Type B pancreatic cell (in vitro differentiated cells): ENCODE data around the gene HYAL3. TPM values are rescaled to one million over a fixed set of nuclear protein-coding genes. Genes with fewer than 3 reads are reported as not detected.

Source experiments
- DNase-seq: peaks from one replicate; pipeline ENCODE4 v3.0.0; 2021; ENCODE audit warnings: mixed read lengths; ENCODE audit not compliant: unreplicated experiment; ENCODE audit errors: extremely low spot score
- H3K27ac Mint-ChIP-seq: 2 replicates; pipeline ENCODE4 v1.8.0; 2021; ENCODE audit warnings: mild to moderate bottlenecking, mixed read lengths
- H3K27me3 Mint-ChIP-seq: 2 replicates; pipeline ENCODE4 v1.8.0; 2021; ENCODE audit warnings: mixed read lengths
- H3K36me3 Mint-ChIP-seq: 2 replicates; pipeline ENCODE4 v1.8.0; 2021; ENCODE audit warnings: mixed read lengths
- H3K4me1 Mint-ChIP-seq: one replicate; pipeline ENCODE4 v1.8.0; 2021; ENCODE audit warnings: mixed read lengths; ENCODE audit not compliant: unreplicated experiment
- H3K4me3 Mint-ChIP-seq: 2 replicates; pipeline ENCODE4 v1.8.0; 2021; ENCODE audit warnings: mild to moderate bottlenecking, mixed read lengths
- H3K9me3 Mint-ChIP-seq: 2 replicates; pipeline ENCODE4 v1.8.0; 2021; ENCODE audit warnings: mixed read lengths
- total RNA-seq: library from RNA; stranded (reverse); gene quantifications from 2 replicates; pipeline ENCODE4 v1.2.1, GENCODE V29; 2021; ENCODE audit warnings: low replicate concordance
- TF ChIP-seq, protein P1 (sequence below): fragments of 200-600 bp; sonication (generic); conservative IDR thresholded peaks from 2 replicates; pipeline ENCODE4 v1.5.0; 2021; ENCODE audit warnings: antibody characterized with exemption, mild to moderate bottlenecking

HYAL3 gene
- total RNA-seq, 1 donor from 2014 or later: 2.9 TPM

DNA sequence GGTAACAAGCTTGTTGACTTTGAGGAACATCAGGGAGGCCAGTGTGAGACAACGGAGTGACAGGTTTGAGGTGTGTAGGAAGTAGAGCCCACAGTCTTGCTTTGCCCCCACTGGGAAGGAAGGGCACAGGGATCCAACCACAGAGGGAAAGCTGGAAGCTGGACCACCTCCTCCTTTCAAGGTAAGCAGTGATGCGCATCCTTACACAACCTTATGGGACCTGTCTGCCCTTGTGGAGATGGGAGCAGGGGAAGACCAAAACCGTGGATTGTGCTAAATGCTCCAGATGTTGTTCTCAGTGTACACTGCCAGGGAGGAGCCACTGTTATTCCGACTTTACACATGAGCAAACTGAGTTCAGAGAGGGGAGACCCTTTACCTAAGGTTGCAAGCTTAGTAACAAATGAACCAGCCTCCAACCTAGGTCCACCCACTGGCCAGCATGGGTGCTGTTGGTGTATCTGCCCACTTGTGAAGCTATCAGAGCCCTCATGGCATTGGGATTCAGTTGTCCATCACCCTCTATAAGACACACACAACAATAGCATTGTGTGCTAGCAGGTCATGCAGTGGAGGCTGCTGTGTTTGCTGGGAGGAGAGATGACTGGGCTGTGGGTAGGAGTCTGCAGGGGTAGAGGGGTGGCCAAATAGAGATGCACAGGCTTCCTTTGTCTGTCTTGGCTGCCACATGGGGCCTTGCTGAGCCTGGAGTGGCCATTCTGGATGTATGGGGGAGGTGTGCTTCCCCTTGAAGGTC lies 20.9 kb downstream of the HYAL3 start:
- TF ChIP-seq, protein P1, sequence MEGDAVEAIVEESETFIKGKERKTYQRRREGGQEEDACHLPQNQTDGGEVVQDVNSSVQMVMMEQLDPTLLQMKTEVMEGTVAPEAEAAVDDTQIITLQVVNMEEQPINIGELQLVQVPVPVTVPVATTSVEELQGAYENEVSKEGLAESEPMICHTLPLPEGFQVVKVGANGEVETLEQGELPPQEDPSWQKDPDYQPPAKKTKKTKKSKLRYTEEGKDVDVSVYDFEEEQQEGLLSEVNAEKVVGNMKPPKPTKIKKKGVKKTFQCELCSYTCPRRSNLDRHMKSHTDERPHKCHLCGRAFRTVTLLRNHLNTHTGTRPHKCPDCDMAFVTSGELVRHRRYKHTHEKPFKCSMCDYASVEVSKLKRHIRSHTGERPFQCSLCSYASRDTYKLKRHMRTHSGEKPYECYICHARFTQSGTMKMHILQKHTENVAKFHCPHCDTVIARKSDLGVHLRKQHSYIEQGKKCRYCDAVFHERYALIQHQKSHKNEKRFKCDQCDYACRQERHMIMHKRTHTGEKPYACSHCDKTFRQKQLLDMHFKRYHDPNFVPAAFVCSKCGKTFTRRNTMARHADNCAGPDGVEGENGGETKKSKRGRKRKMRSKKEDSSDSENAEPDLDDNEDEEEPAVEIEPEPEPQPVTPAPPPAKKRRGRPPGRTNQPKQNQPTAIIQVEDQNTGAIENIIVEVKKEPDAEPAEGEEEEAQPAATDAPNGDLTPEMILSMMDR: no peak
- Mint-ChIP-seq H3K36me3 (peaks cover 5% of the 10 kb centered on the region), H3K27ac (no peak overlapping the region), H3K4me1 (peaks cover 14% of the 10 kb centered on the region), H3K4me3 (no peak overlapping the region), H3K9me3 (no peaks in the 10 kb centered on the region), H3K27me3 (peaks cover 27% of the 10 kb centered on the region)
- DNase-seq: no peak

DNA sequence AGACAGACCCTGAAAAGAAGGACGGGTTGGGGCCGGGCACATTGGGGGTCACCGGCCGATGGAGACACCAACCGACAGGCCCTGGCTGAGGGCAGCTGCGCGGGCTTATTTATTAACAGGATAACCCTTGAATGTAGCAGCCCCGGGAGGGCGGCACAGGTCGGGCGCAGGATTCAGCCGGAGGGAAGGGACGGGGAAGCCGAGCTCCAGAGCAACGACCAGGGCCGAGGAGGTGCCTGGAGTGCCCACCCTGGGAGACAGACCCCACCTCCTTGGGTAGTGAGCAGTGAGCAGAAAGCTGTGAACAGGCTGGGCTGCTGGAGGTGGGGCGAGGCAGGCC lies 22.5 kb downstream of the HYAL3 start:
- TF ChIP-seq, protein P1: no peak
- H3K4me1 Mint-ChIP-seq: peaks cover 20% of the 10 kb centered on the region

DNA sequence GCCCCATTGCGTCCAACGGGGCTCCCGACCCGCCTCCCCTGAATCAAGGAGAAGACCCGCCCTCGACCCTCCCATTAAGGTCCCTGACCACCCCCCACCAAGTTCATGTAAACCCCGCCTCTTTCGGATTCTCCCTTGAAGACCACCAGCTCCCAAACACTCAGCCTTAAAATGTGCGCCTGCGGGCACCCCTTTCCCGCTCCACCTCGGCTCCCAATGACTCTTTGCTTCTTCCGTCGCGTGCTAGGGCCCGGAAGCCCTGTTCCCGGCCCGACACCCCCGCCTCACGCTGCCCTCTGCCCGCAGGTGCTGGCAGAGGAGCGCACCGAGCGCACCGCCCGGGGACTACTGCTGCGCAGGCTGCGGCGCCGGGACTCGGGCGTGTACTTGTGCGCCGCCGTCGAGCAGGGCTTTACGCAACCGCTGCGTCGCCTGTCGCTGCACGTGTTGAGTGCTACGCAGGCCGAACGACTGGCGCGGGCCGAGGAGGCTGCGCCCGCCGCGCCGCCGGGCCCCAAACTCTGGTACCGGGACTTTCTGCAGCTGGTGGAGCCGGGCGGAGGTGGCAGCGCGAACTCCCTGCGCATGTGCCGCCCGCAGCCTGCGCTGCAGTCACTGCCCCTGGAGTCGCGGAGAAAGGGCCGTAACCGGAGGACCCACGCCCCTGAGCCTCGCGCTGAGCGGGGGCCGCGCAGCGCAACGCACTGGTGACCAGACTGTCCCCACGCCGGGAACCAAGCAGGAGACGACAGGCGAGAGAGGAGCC lies 23.0 kb downstream of the HYAL3 start:
- H3K9me3 Mint-ChIP-seq: no peaks in the 10 kb centered on the region
- no peak overlapping the region for H3K27ac Mint-ChIP-seq
- DNase-seq: no peak
- H3K27me3 Mint-ChIP-seq: peaks cover 32% of the 10 kb centered on the region
- H3K4me1 Mint-ChIP-seq: peaks cover 25% of the 10 kb centered on the region
- TF ChIP-seq, protein P1: no peak
- H3K36me3 Mint-ChIP-seq: peaks cover 9% of the 10 kb centered on the region
- no peak overlapping the region for H3K4me3 Mint-ChIP-seq

More for the DNA sequence above, 22.5 kb downstream of the HYAL3 start:
- H3K27me3 Mint-ChIP-seq: peaks cover 32% of the 10 kb centered on the region
- no peak overlapping the region for H3K27ac Mint-ChIP-seq
- no peak for DNase-seq
- H3K4me3 Mint-ChIP-seq: no peak overlapping the region
- peaks cover 9% of the 10 kb centered on the region for H3K36me3 Mint-ChIP-seq
- no peaks in the 10 kb centered on the region for H3K9me3 Mint-ChIP-seq

DNA sequence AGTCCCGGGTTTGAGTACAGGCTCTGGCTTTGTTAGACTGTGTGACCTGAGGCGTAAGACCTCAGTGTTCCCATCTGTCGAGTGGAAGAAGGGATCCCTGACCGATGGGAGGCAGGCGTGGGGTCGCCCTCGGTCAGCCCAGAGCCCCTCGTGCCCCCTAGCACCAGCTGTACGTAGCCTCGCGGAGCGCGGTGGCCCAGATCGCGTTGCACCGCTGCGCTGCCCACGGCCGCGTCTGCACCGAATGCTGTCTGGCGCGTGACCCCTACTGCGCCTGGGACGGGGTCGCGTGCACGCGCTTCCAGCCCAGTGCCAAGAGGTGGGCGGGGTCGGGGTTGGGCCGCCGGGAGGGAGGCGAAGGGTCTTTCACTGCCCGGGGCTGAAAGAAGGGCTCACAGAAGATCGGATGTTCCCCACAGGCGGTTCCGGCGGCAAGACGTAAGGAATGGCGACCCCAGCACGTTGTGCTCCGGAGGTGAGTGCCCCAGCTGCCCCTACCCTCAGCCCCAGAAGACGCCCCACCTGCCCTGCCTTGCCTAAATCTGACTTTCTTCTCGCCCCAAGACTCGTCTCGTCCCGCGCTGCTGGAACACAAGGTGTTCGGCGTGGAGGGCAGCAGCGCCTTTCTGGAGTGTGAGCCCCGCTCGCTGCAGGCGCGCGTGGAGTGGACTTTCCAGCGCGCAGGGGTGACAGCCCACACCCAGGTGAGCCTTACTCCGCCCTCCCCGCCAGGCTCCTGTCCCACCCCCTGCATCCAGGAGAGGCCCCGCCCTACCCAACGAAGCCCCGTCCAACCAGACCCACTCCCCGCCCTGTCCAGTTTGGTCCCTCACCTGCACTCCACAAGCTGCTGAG lies 23.8 kb downstream of the HYAL3 start:
- peak overlapping the region; percentile 69 for H3K4me3 Mint-ChIP-seq
- H3K27me3 Mint-ChIP-seq: peaks cover 32% of the 10 kb centered on the region
- TF ChIP-seq, protein P1: no peak
- H3K27ac Mint-ChIP-seq: no peak overlapping the region
- DNase-seq: no peak
- H3K36me3 Mint-ChIP-seq: peaks cover 9% of the 10 kb centered on the region
- H3K9me3 Mint-ChIP-seq: no peaks in the 10 kb centered on the region
- peaks cover 26% of the 10 kb centered on the region for H3K4me1 Mint-ChIP-seq

DNA sequence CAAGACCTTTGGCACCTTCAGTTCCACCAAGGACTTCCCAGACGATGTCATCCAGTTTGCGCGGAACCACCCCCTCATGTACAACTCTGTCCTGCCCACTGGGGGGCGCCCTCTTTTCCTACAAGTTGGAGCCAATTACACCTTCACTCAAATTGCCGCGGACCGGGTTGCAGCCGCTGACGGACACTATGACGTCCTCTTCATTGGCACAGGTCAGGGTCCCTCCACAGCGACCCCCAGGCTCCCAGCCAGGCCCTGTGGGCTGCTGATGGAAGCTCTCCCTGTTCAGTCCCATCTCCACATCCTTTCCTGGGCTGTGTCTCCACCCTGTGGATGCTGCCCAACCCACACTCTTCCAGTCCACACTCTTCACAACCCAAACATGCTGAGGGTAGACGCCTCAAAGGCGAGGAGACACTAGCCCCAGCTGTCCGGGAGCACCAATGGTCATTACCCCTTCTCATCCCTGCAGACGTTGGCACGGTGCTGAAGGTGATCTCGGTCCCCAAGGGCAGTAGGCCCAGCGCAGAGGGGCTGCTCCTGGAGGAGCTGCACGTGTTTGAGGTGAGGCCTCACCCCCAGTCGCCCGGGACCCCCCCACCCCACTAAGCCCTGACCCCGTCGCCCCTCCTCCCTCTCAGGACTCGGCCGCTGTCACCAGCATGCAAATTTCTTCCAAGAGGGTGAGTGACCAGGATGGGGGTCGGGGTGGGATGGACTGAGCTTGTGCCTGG lies 24.7 kb downstream of the HYAL3 start:
- TF ChIP-seq, protein P1: peak; percentile 85
- DNase-seq: no peak
- Mint-ChIP-seq H3K4me1 (peaks cover 27% of the 10 kb centered on the region), H3K27ac (peak overlapping the region; percentile 74), H3K4me3 (peak overlapping the region; percentile 58), H3K36me3 (peaks cover 9% of the 10 kb centered on the region), H3K27me3 (peaks cover 32% of the 10 kb centered on the region), H3K9me3 (no peaks in the 10 kb centered on the region)
